IMR-90 (cell line): Measurements from ENCODE around the gene GLCCI1. TPM values are rescaled to one million over a fixed set of nuclear protein-coding genes. Genes with fewer than 3 reads are reported as not detected.

Experiments used
- ATAC-seq: fragments of 200-7000 bp; cut with Tn5 transposase; 2 replicates; pipeline ENCODE4 v1.9.1; 2020; ENCODE audit warnings: low read depth, mild to moderate bottlenecking, moderate library complexity
- BruUV-seq: library from RNA; stranded (reverse); fragments of 400-500 nt; replicated peaks from 2 replicates; lab custom pipeline; 2021; lab: Mats Ljungman, UMichigan
- CTCF ChIA-PET: fragments of 300-600 bp; formaldehyde crosslinking; extraction: SDS; loops from one replicate; lab custom pipeline; 2021; ENCODE audit warnings: antibody characterized with exemption; lab: Yijun Ruan, JAX
- POLR2A ChIA-PET: fragments of 300-600 bp; sonication (Branson Sonifier 250); formaldehyde crosslinking; loops from one replicate; lab custom pipeline; 2022; ENCODE audit warnings: antibody characterized with exemption; ENCODE audit not compliant: unreplicated experiment; lab: Charles Lee
- DNase-seq: peaks from one replicate; pipeline ENCODE4 v3.0.0; 2013
- H2AFZ ChIP-seq: replicated peaks from 2 replicates; pipeline ENCODE3; 2013; ENCODE audit warnings: low read length, mild to moderate bottlenecking; ENCODE audit not compliant: poor library complexity
- H2AK5ac ChIP-seq: 2 replicates; pipeline ENCODE4 v1.6.1; 2013; ENCODE audit warnings: low read depth, low read length, inconsistent platforms
- H2AK9ac ChIP-seq: replicated peaks from 2 replicates; pipeline ENCODE3; 2013; ENCODE audit warnings: mild to moderate bottlenecking, low read depth, low read length, moderate library complexity; ENCODE audit not compliant: poor library complexity
- H2BK120ac ChIP-seq: 2 replicates; pipeline ENCODE4 v1.6.1; 2013; ENCODE audit warnings: low read depth, low read length, inconsistent platforms
- H2BK15ac ChIP-seq: 3 replicates; pipeline ENCODE4 v1.6.1; 2013; ENCODE audit warnings: low read depth, low read length, inconsistent platforms
- H2BK20ac ChIP-seq: 2 replicates; pipeline ENCODE4 v1.6.1; 2013; ENCODE audit warnings: low read depth, mild to moderate bottlenecking, inconsistent platforms, low read length, moderate library complexity
- H2BK5ac ChIP-seq: 2 replicates; pipeline ENCODE4 v1.6.1; 2013; ENCODE audit warnings: mild to moderate bottlenecking, low read depth, low read length, inconsistent platforms; ENCODE audit not compliant: poor library complexity, severe bottlenecking
- H3K14ac ChIP-seq: replicated peaks from 2 replicates; pipeline ENCODE4 v1.6.1; 2013; ENCODE audit warnings: low read depth, low read length, inconsistent platforms
- H3K18ac ChIP-seq: 2 replicates; pipeline ENCODE4 v1.6.1; 2013; ENCODE audit warnings: low read depth, low read length, control low read depth
- H3K23ac ChIP-seq: 2 replicates; pipeline ENCODE4 v1.6.1; 2013; ENCODE audit warnings: low read depth, low read length, inconsistent platforms
- H3K27ac ChIP-seq: 2 replicates; pipeline ENCODE4 v1.5.1; 2013; ENCODE audit warnings: mild to moderate bottlenecking, control low read depth, low read length; ENCODE audit not compliant: insufficient read depth
- H3K27me3 ChIP-seq: 2 replicates; pipeline ENCODE4 v1.6.1; 2013; ENCODE audit warnings: low read length; ENCODE audit not compliant: control insufficient read depth, insufficient read depth
- H3K36me3 ChIP-seq: 2 replicates; pipeline ENCODE4 v1.6.1; 2013; ENCODE audit warnings: low read length, mixed read lengths; ENCODE audit not compliant: control insufficient read depth, insufficient read depth
- H3K4ac ChIP-seq: 2 replicates; pipeline ENCODE4 v1.6.1; 2013; ENCODE audit warnings: low read depth, low read length, inconsistent platforms
- H3K4me1 ChIP-seq: 2 replicates; pipeline ENCODE4 v1.6.1; 2013; ENCODE audit warnings: low read length, mixed read lengths; ENCODE audit not compliant: control insufficient read depth, insufficient read depth
- H3K4me2 ChIP-seq: 2 replicates; pipeline ENCODE4 v1.6.1; 2013; ENCODE audit warnings: low read depth, mild to moderate bottlenecking, control low read depth, low read length, moderate library complexity
- H3K4me3 ChIP-seq: 2 replicates; pipeline ENCODE4 v1.5.1; 2013; ENCODE audit warnings: low read depth, mild to moderate bottlenecking, control low read depth, low read length, moderate library complexity; ENCODE audit not compliant: insufficient read depth
- H3K56ac ChIP-seq: 2 replicates; pipeline ENCODE4 v1.6.1; 2013; ENCODE audit warnings: low read length, inconsistent platforms; ENCODE audit not compliant: insufficient read depth; ENCODE audit errors: extremely low read depth
- H3K79me1 ChIP-seq, 2 experiments: 2 replicates each; pipeline ENCODE4 v1.6.1; 2013; ENCODE audit warnings: low read length in 2 of 2, inconsistent platforms in 1 of 2, low read depth in 1 of 2
- H3K9ac ChIP-seq: 2 replicates; pipeline ENCODE4 v1.6.1; 2013; ENCODE audit warnings: low read depth, low read length, control low read depth
- H3K9me1 ChIP-seq: 2 replicates; pipeline ENCODE4 v1.6.1; 2013; ENCODE audit warnings: low read length, inconsistent platforms; ENCODE audit not compliant: insufficient read depth
- H3K9me3 ChIP-seq: 2 replicates; pipeline ENCODE4 v1.6.1; 2013; ENCODE audit warnings: low read length; ENCODE audit not compliant: control insufficient read depth, insufficient read depth
- H4K20me1 ChIP-seq: 2 replicates; pipeline ENCODE4 v1.6.1; 2013; ENCODE audit warnings: low read length, inconsistent platforms; ENCODE audit not compliant: insufficient read depth
- H4K5ac ChIP-seq: 2 replicates; pipeline ENCODE4 v1.6.1; 2013; ENCODE audit warnings: mild to moderate bottlenecking, low read depth, low read length, control low read depth
- H4K8ac ChIP-seq, 2 experiments: 2 replicates each; pipeline ENCODE4 v1.6.1; 2013; ENCODE audit warnings: low read depth in 2 of 2, low read length in 2 of 2, control low read depth in 1 of 2, inconsistent platforms in 1 of 2
- H4K91ac ChIP-seq: 2 replicates; pipeline ENCODE4 v1.6.1; 2013; ENCODE audit warnings: low read depth, low read length, inconsistent platforms; ENCODE audit not compliant: insufficient read depth
- BHLHE40 ChIP-seq: fragments of 150-350 bp; IDR thresholded peaks from 2 replicates; pipeline ENCODE4 v1.6.1; 2016; ENCODE audit warnings: mild to moderate bottlenecking, low read depth, low read length
- CHD1 ChIP-seq: IDR thresholded peaks from 2 replicates; pipeline ENCODE4 v1.6.1; 2012; ENCODE audit warnings: low read depth, low read length, improper control_type of control experiment
- MAFK ChIP-seq: IDR thresholded peaks from 2 replicates; pipeline ENCODE4 v1.6.1; 2012; ENCODE audit warnings: low read depth, low read length, improper control_type of control experiment
- MAZ ChIP-seq: IDR thresholded peaks from 2 replicates; pipeline ENCODE4 v1.6.1; 2012; ENCODE audit warnings: low read depth, mild to moderate bottlenecking, low read length, improper control_type of control experiment, moderate library complexity, borderline replicate concordance
- NFE2L2 ChIP-seq: fragments of 150-350 bp; IDR thresholded peaks from 2 replicates; pipeline ENCODE4 v1.6.1; 2016; ENCODE audit warnings: low read depth, mild to moderate bottlenecking, low read length
- RFX5 ChIP-seq: IDR thresholded peaks from 2 replicates; pipeline ENCODE4 v1.8.0; 2012; ENCODE audit warnings: low read depth, mild to moderate bottlenecking, low read length, moderate library complexity
- WGBS, 2 experiments: methylation state at CpG; one replicate each; pipeline versions ENCODE4 v1.1.5 to v1.1.7; 2013; ENCODE audit warnings: missing lambda C conversion rate in 2 of 2; ENCODE audit not compliant: insufficient read length in 1 of 2; ENCODE audit errors: extremely low coverage in 2 of 2; 5-methylcytosine and 5-hydroxymethylcytosine counted together
- dilution Hi-C: fragments of 300-500 bp; cut with HindIII; formaldehyde crosslinking; loops from one replicate; pipeline ENCODE4 v1.14.3; 2018; ENCODE audit warnings: low sequenced_read_pairs; ENCODE audit not compliant: unreplicated experiment
- in situ Hi-C: fragments of 300-500 bp; cut with MboI; formaldehyde crosslinking; loops from 3 replicates; pipeline ENCODE4 v1.14.3; 2019; ENCODE audit warnings: low sequenced_read_pairs, inconsistent platforms, mixed read lengths
- intact Hi-C: fragments of 100-400 bp; cut with micrococcal nuclease; formaldehyde crosslinking; loops from 2 replicates; pipeline ENCODE4 v1.10.0; 2022
- polyA plus RNA-seq, 3 experiments: library from polyadenylated mRNA; depleted of rRNA; stranded (reverse); fragments of >200 nt; gene quantifications; 2 replicates each; pipeline ENCODE4 v1.2.3, GENCODE V29; 2012; ENCODE audit warnings: low replicate concordance in 1 of 3
- total RNA-seq: library from RNA; depleted of rRNA; stranded (reverse); fragments of >200 nt; gene quantifications from 2 replicates; pipeline ENCODE4 v1.2.3, GENCODE V29; 2012
- TF ChIP-seq, protein P1 (sequence below): fragments of 150-350 bp; IDR thresholded peaks from 2 replicates; pipeline ENCODE4 v1.6.1; 2016; ENCODE audit warnings: low read depth, mild to moderate bottlenecking, low read length, moderate library complexity, borderline replicate concordance
- TF ChIP-seq, protein P2 (sequence below): fragments of 150-350 bp; IDR thresholded peaks from 2 replicates; pipeline ENCODE4 v1.6.1; 2017; ENCODE audit warnings: mild to moderate bottlenecking, antibody characterized with exemption, low read length, low read depth
- TF ChIP-seq, protein P3 (sequence below): conservative IDR thresholded peaks from 2 replicates; pipeline ENCODE4 v1.5.1; 2012; ENCODE audit warnings: mild to moderate bottlenecking, low read depth, low read length, improper control_type of control experiment

GLCCI1 gene
- total and polyA plus RNA-seq, 2 of the 4 experiments (the other 2 are of a cell fraction), result 4.1 to 6.2 TPM

DNA sequence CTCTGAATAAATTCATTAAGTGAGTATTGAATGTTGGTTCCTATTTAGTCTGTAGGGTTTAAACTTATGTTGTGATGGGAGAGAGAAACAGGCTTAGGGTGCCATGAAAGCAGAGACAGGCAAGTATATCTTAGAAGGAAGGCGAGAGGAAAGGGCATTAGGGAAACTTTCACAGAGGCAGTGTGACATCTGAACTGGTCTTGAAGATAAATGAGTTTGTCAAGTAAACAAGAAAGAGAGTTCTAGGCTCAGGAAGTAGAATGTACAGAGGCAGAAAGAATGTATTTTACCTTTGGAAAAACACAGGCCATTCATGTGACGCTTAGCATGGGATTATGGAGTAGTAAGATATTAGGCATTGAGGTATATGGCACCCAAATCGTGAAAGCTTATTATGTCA, 34.5 kb downstream of the GLCCI1 start:
- ChIA-PET CTCF (no interaction called here), POLR2A (no interaction called here)
- dilution Hi-C loops, result no loop called here
- peaks cover 6% of the 10 kb centered on the region for H3K36me3 ChIP-seq
- no peak overlapping the region for H2AFZ ChIP-seq
- no peak overlapping the region for H2BK20ac ChIP-seq
- in situ Hi-C loops, result no loop called here
- BruUV-seq, result no TSS peak
- no peaks in the 10 kb centered on the region for H3K27me3 ChIP-seq
- intact Hi-C loops, result no loop called here
- no peak overlapping the region for H3K27ac ChIP-seq
- no peak for TF ChIP-seq CHD1
- TF ChIP-seq, protein P1, sequence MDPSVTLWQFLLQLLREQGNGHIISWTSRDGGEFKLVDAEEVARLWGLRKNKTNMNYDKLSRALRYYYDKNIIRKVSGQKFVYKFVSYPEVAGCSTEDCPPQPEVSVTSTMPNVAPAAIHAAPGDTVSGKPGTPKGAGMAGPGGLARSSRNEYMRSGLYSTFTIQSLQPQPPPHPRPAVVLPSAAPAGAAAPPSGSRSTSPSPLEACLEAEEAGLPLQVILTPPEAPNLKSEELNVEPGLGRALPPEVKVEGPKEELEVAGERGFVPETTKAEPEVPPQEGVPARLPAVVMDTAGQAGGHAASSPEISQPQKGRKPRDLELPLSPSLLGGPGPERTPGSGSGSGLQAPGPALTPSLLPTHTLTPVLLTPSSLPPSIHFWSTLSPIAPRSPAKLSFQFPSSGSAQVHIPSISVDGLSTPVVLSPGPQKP, result no peak
- TF ChIP-seq MAFK, result no peak
- no peak for TF ChIP-seq NFE2L2
- TF ChIP-seq, protein P2, sequence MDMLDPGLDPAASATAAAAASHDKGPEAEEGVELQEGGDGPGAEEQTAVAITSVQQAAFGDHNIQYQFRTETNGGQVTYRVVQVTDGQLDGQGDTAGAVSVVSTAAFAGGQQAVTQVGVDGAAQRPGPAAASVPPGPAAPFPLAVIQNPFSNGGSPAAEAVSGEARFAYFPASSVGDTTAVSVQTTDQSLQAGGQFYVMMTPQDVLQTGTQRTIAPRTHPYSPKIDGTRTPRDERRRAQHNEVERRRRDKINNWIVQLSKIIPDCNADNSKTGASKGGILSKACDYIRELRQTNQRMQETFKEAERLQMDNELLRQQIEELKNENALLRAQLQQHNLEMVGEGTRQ, result no peak
- TF ChIP-seq BHLHE40, result no peak
- TF ChIP-seq, protein P3, sequence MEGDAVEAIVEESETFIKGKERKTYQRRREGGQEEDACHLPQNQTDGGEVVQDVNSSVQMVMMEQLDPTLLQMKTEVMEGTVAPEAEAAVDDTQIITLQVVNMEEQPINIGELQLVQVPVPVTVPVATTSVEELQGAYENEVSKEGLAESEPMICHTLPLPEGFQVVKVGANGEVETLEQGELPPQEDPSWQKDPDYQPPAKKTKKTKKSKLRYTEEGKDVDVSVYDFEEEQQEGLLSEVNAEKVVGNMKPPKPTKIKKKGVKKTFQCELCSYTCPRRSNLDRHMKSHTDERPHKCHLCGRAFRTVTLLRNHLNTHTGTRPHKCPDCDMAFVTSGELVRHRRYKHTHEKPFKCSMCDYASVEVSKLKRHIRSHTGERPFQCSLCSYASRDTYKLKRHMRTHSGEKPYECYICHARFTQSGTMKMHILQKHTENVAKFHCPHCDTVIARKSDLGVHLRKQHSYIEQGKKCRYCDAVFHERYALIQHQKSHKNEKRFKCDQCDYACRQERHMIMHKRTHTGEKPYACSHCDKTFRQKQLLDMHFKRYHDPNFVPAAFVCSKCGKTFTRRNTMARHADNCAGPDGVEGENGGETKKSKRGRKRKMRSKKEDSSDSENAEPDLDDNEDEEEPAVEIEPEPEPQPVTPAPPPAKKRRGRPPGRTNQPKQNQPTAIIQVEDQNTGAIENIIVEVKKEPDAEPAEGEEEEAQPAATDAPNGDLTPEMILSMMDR, result no peak
- TF ChIP-seq MAZ, result no peak
- no peak for TF ChIP-seq RFX5
- 0 out of 2 replicates have a peak overlapping the region, but pooled peaks have one; percentile 41 for H3K14ac ChIP-seq
- no peaks in the 10 kb centered on the region for H3K4me1 ChIP-seq
- no peak overlapping the region for H3K56ac ChIP-seq
- no peaks in the 10 kb centered on the region; the same call in 1 of the 2 replicates for H4K20me1 ChIP-seq
- H3K4me2 ChIP-seq, result no peak overlapping the region
- no peak overlapping the region for H3K4ac ChIP-seq
- no peak overlapping the region for H3K4me3 ChIP-seq
- H3K9ac ChIP-seq, result no peak overlapping the region
- no peak overlapping the region for H2AK5ac ChIP-seq
- peaks cover 7 to 19% of the 10 kb centered on the region in 2 experiments; a peak in 3 of 4 replicates for H3K79me1 ChIP-seq
- no peaks in the 10 kb centered on the region for H3K9me3 ChIP-seq
- H2BK5ac ChIP-seq, result no peak overlapping the region
- no peak overlapping the region for H2AK9ac ChIP-seq
- no peak overlapping the region for H2BK120ac ChIP-seq
- H3K9me1 ChIP-seq, result peaks cover 3% of the 10 kb centered on the region; the same call in 1 of the 2 replicates
- no peak overlapping the region for H3K18ac ChIP-seq
- 80% methylated on average over 1 of the region's 3 CpGs; no CpG with 5 or more reads in 1 of the 2 experiments for WGBS, 2 experiments
- H2BK15ac ChIP-seq, result no peak overlapping the region
- ATAC-seq (no peak), DNase-seq (no peak)
- no peak overlapping the region for H3K23ac ChIP-seq
- no peak overlapping the region for H4K5ac ChIP-seq
- no peak overlapping the region for H4K91ac ChIP-seq
- H4K8ac ChIP-seq, result no peak overlapping the region
